HG02970 (cell line): ENCODE data around the gene ARL15.

Experiments
- ATAC-seq: cut with Tn5 transposase; IDR thresholded peaks from one replicate; pipeline ENCODE4 v1.9.1; 2021; ENCODE audit warnings: mild to moderate bottlenecking, moderate library complexity, moderate number of reproducible peaks; ENCODE audit not compliant: unreplicated experiment, low FRiP score

ARL15 gene

DNA sequence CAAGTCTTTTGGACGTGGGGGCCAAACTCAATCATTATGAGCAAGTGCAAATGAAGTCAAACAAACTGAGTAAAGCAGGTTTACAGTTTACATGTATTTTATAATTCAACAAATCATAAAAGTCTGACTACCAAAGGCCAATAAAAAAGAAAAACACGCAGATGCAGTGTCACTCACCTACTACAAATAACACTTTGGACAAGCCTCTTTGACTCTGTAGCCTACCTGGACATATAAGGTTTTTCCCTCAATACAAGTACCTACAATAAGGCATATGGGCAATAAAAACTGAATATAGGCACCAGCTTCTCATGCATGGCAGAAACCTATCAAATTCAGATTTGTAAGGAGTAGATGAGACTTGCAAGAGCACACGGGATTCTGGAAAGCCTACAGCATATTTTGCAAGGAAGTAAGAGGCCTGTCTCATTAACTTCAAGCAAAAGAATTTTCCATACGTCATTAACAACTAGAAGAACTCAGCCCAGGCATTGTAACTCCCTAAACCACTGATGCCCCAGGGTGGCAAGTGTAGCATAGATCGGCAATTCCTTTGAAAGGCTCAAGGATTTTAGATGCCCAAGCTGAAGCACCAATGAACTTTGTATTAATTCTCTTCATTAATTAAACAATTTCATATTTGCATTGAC, 21.7 kb downstream of the ARL15 start:
- no peak for ATAC-seq

DNA sequence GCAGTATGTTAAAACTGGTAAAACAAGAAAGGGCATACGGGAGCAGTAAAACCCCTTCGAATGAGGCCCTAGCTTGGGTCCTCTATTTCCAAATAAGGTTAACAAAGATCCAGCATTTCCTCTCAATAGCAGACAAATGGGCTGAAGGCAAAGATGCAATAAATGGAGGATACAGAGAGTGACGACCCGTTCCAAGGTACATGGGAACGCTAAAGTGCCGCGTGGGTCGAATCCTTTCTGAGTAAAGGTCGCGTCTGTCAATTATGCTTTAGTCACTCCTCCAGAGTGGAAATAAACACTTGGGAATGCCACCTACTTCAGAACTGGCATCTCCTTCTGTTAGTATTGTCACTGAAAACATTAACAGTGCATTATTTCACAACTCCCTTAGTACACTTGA, 24.7 kb downstream of the ARL15 start:
- ATAC-seq = no peak

DNA sequence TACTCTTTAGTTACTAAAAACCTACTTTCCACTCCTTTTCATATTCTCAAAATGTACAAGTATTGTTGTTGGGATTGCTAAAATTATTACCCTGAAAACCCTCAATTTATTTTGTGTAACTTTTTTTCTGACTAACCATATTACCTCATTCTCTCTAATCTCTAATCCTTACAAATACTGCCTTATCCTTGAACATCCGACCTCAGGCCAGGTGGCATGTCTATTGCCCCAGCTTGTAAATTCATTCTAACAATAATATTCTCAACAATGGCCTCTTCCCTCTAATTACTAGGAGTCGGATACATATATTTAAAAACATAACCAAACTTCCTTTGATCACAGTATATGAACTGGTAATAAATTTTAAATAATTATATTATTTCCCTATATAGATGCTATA, 25.8 kb downstream of the ARL15 start:
- no peak for ATAC-seq

DNA sequence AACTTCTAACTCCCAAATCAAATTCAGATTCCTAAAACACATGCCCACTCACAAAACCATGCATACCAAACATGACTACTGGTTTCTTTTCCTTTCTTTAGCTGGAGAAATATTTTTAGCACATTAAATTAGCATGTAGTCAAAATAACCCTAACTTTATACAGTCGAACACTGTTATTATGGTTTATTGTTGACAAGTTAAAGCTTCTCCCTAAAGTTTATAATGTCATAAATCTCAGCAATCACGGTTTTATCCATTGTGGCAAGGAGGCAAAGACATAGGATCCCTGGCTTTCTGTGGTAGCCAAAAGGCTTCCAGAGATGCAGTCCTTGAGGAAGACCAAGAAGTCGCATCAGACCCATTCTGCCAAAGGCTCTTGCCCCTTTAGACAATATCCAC, 27.5 kb downstream of the ARL15 start:
- ATAC-seq = no peak

DNA sequence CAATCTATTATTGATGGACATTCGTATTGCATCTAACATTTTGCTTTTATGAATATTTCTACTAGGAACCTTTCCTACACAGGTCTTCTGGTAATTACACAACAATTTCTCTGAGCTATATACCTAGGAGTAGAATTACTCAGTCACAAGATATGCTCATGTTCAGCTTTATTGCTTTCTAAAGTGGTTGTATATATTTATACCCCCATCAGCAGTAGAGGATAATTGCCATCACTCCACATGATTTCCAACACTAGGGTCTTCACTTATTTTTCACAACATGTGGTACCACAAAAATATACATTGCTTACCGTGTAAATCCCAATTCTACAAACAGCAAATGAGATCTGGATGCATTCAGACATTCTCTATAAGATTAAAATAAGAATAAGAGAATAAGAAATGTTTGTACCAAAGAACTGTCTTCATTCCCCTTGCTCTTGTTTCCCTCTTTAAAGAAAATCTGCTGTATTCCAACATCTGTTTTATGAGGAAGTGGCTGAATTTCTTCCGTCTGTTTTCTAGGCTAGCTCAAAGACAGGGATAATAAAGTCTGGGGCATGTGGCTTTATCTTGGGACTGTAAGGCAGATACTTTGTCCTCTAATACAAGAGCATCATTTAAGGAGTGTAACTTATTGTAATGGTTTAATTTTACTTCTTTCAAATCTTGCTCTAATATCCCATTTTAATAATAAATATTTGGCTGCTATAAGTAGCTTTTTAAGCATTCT, 28.2 kb downstream of the ARL15 start:
- no peak for ATAC-seq

DNA sequence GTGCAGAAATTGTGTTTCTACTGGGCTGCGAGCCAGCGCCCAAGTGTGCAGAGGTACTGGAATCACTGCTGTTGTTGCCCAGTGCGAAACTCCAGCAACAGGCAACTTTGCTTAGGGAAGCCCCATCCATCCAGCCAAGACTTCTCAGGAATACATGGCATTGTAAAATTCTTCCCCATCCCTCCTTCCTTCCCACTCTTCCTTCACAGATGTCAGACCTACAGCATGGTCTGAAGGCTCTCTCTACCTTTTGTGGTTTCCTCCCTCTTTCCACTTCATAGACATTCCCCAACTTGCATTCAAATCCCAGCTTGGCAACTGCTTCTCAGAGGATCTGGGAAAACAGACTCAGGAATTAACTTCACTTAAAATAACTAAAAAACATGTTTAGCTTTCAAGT, 30.4 kb downstream of the ARL15 start:
- no peak for ATAC-seq

DNA sequence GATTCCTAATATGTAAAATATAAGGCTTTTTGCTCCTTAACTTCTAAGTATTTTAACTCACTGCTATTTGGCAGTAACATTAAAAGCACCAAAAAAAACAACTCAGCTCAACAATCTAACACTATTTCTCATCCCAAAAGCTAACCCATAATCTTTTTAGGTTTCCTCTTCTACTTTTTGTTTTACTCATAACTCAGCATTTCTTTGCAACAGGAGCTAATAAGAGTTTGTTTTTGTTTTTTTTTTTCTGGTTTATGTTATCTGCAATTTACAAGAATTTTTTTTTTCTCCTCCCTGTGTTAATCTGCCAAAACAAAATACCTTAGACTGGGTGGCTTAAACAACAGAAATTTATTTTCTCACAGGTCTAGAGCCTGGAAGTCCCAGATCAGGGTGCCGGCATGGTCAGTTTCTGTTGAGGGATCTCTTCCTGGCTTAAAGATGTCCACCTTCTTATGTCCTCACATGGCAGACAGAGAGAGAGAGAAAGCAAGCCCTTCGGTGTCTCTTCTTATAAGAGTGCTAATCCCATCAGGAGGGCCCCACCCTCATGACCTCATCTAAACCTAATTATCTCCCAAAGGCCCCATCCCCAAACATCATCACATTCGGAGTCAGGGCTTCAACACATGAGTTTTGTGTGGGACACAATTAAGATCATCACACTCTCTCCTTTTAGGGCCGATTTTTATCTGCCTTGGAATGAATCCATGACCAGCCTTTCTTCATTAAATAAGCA, 31.2 kb downstream of the ARL15 start:
- ATAC-seq = no peak

DNA sequence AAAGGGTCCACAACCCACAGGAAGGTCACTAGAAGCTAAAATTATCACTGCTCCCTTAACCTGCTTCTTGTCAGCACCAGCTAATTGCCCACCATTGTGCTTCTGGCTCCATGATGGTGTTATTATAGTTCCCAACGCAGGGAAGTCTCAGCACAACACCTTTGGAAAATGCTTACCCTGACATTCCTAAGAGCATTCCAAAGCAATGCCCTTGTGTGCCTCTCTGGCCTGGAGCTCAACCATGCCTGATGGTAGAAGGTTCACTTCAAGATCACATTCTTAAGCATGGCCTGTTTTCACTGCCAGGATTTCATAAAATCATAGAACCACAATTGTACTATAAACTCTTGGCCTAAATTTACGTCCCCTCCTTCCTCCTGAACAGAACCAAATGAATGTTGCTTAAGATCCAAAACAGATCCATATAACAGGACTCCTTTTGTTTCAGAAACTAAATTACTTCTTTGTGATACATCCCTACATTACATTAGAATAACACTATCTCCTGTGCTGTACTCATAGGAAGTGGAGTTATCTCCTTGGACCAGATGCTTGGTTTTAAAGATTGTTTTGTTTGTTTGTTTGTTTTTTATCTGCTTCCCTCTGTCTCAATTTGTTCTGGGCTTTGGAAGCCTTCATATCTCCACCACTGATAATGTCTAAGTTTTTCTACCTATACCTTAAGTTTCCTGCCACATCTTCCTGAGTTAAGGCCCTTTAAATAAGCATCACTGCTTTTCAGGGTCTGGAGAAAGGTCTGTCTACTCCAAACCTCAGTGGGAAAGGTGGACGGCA, 32.1 kb downstream of the ARL15 start:
- ATAC-seq = no peak

DNA sequence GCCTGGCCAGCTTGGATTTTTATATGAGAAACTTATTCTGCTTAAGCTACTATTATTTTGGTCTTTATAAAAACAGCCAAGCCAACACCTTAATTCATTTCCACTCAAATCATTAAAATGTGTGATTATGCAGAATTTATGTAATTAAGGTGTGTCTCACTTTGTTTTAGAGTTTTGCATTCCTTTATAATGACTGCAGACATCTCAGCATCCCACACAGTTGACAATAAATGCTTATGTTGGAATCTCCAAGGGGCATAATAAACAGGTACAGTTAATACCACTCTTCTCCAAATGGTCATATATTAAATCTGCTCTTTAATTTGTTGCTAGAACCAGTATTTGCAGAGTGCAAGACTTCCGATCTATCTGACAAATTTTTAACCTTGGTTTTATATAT, 34.3 kb downstream of the ARL15 start:
- no peak for ATAC-seq

DNA sequence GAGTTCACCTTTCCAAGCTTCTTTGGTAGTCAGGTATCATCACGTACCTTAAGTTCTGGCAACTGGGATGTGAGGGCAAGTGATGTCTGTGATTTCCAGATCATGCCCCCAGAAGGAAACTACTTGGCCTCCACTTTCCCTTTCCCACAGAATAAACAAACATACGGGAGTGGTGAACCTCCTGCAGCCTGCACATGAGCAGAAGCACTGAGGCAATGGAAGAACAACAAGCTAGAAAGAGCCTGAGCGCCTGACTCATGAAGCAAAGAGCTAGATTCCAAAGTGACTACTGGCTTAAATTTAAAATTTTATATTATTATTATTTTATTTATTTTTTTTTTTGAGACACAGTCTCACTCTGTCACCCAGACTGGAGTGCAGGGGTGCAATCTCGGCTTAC, 35.0 kb downstream of the ARL15 start:
- no peak for ATAC-seq

DNA sequence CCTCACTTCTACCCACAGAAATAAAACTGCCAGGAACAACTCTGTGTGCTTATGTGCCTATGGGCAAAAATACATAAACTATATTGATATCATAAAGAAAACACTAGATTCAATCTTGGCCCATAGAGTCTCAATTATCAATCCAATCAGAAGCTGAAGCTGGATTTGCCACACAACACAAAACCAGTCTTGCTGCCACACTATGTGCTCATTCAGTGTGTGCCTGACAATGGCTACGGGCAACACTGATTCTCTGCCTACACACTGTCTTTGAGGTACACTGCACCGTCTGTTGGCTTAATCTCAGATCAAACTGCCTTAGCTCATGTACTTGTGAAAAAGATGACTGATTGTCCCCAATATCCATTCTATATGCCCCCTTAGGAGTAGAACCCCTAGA, 35.4 kb downstream of the ARL15 start:
- ATAC-seq = no peak

DNA sequence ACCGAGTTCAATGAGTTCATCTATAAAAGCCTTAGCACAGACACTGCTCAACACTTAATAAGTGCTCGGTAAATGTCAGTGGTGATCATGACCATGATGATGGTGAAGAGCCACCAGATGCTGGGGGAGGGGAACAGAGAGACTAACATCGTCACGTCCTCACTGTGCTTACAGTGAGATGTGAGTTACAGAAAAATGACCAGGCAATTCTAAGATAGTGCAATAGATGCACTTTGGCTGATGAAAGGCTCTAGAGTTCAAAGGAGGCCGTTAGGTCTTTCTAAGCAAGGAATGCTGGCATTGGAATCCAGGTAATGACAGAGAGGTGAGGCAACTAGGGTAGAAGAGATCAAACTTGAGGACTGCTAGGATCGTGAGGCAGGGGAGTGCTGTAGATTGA, 36.7 kb downstream of the ARL15 start:
- no peak for ATAC-seq

DNA sequence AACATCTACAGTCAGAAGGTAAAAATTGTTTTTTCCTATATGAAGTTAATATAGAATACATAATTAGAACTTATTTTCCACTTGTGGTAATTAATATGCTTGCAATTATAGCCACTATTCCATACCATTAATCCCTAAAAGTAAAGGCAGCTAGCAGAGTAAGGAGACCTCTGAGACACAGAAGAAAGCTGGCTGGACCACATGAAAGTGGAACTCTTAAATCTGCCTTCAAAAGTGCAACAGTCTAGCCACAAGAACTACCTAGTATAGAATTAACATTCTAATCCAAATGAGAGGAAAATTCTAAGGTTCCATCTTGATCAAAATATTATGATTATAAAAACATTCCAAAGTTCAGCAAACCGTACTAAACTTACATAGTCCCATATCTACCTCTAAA, 37.6 kb downstream of the ARL15 start:
- no peak for ATAC-seq

DNA sequence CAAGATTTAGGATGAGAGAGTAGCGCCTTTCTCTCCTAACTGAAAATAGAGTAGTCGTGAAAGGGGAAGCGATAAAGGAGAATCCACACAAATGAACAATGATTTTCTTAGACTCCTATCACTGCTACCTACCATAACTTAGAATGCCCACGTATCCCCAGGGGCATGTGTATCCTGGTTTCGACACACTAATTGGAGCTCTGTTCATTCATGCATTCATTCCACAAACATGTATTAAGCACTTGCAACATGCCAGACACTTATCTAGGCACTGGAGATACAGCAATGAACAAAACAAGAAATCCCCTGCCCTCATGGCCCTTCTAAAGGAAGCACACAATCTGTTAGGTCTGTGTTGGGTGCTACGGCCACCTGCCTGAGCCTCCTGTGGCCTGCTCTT, 40.0 kb downstream of the ARL15 start:
- ATAC-seq = no peak

DNA sequence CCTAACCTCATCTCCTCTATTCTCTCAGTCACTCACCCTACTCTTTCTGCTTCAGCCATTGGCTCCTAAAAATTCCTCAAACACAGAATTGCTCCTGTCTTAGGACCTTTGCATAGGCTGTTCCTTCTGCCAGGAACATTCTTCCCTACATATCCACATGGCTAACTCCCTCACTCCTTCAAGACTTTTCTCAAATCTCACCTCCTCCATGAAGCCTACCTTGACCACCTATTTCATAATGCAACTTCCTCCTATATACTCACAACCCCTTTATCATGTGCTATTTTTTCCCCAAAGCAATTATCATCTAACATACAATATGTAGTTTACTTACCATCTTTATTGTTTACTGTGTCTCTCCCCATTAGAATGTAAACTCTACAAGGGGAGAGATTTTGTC, 45.8 kb downstream of the ARL15 start:
- ATAC-seq = no peak

DNA sequence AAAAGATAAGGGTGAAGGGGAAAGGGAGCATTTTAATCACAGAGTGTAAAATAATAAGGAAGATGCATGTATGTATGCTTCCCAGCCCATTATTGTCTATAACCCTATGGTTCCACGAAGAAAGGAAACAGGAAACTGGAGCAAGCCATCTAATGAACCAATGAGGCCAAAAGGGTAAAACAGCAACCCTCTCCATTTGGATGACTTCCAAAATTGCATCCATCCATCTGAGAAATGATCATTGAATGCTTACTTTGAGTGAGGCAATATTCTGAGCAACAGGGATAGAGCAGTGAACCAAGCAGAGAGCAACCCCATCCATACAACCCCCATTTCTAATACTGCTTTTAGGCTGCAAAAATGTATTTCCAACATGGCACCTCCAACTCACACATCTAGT, 46.9 kb downstream of the ARL15 start:
- no peak for ATAC-seq

DNA sequence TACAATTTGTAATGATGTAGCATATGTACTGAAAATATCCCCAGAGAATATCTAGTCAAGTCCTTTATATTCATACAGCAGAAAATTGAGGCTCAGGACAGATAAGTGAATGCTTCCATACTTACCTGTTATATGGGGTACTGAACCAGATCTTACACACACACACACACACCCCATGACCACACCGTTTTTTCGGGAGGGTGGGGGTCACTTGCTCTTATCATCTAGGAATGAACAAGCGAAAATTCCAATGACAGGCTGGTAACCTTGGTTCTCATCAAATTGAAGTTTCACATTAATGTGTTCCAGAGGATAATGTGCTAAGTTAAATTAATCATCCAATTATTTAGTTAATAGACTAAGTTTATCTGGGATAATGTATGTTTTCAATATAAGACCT, 48.8 kb downstream of the ARL15 start:
- ATAC-seq = no peak

DNA sequence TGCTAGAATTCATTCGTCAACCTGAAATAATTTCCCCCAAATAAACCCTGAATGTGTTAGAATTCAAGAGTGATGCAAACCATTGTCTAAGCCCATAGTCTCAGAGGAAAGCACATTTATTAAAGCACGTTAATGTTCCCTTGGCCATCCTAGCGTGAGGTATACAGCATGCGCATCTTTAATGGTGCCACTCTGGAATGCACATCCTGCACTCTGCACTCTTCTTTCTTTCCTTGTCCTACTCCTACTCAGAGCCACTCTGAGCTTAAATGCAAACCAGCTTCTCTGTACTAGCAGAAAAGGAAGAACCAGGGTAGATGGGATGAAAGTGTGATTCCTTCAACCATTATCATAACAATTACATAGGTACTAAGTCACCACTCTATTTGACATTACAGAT, 50.4 kb downstream of the ARL15 start:
- no peak for ATAC-seq

DNA sequence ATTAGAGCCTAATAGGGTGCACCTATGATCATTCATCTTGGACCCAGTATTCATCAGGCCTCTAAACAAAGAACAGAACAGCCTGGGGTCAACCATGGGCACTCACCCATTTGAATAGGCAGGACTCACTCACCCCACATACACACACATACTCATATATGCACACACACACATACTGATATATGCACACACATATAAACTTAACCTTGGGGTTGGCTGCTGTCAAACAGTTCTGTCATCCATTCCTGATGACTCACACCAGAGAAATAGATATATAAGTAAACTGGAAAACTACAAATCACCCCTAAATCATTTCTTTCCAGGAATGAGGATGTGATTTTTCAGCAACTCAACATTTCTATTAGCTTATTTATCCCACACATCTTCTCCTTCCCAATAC, 51.3 kb downstream of the ARL15 start:
- no peak for ATAC-seq

DNA sequence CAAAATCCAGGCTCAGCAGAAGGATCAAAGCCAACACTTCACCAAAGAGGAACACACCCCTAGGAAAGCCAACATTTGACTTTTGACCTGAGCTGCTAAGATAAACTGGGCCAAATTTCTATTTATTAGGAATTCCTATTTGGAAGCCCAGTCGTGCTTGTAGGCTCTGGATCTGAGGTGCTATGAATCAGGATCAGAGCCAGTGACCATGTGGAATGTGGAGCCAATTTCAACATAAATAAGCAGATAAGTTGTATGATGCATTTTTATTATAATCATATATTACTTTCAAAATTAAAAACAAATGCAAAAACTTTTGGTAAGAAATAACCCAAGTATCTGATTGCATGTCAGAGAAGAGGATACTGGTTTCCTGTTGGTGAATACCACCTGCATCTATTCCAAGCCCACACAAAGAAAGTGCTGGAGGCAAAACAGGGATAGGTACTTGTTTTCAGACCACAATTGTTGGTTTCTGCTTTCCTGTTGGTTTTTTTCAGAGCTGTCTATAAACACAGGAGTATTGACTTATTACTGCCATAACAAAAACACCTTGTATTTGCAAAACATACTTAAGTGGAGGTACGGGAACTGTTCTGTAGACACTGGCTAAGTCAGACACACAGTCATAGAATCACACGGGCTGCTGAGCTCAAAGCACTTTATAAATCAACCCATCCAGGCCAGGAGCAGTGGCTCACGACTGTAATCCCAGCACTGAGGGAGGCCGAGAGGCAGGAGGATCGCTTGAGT, 52.8 kb downstream of the ARL15 start:
- no peak for ATAC-seq
